Hepatocyte (in vitro differentiated cells): ENCODE data around the gene SLFN12L. TPM values are rescaled to one million over a fixed set of nuclear protein-coding genes. Genes with fewer than 3 reads are reported as not detected.

Experiments
- DNase-seq: peaks from one replicate; pipeline ENCODE4 v3.0.0-alpha.2; 2016; ENCODE audit warnings: low spot score
- H2AFZ ChIP-seq: fragments of 200-600 bp; sonication (generic); 2 replicates; pipeline ENCODE4 v1.6.0; 2016; ENCODE audit warnings: antibody characterized with exemption, mild to moderate bottlenecking
- H3K27ac ChIP-seq: fragments of 200-600 bp; sonication (generic); 2 replicates; pipeline ENCODE4 v1.5.1; 2016; ENCODE audit warnings: mild to moderate bottlenecking
- H3K27me3 ChIP-seq: fragments of 200-600 bp; sonication (generic); 2 replicates; pipeline ENCODE4 v1.6.1; 2016
- H3K36me3 ChIP-seq: fragments of 200-600 bp; sonication (generic); replicated peaks from 2 replicates; pipeline ENCODE4 v1.5.1; 2016; ENCODE audit warnings: low read depth; ENCODE audit not compliant: insufficient read depth
- H3K4me1 ChIP-seq: fragments of 200-600 bp; sonication (generic); 2 replicates; pipeline ENCODE4 v1.5.1; 2016; ENCODE audit warnings: mild to moderate bottlenecking, moderate library complexity; ENCODE audit not compliant: insufficient read depth
- H3K4me2 ChIP-seq: fragments of 200-600 bp; sonication (generic); 2 replicates; pipeline ENCODE4 v1.6.0; 2016
- H3K4me3 ChIP-seq: fragments of 200-600 bp; sonication (generic); 2 replicates; pipeline ENCODE4 v1.5.1; 2016; ENCODE audit warnings: mild to moderate bottlenecking
- H3K79me2 ChIP-seq: fragments of 200-600 bp; sonication (generic); 2 replicates; pipeline ENCODE4 v1.6.0; 2017; ENCODE audit warnings: mild to moderate bottlenecking
- H3K9me2 ChIP-seq: fragments of 200-600 bp; sonication (generic); replicated peaks from 2 replicates; pipeline ENCODE4 v1.6.0; 2017; ENCODE audit warnings: mild to moderate bottlenecking; ENCODE audit not compliant: insufficient read depth
- H3K9me3 ChIP-seq: fragments of 200-600 bp; sonication (generic); 2 replicates; pipeline ENCODE4 v1.5.1; 2016; ENCODE audit warnings: low read depth, mild to moderate bottlenecking
- H4K20me1 ChIP-seq: fragments of 200-600 bp; sonication (generic); 2 replicates; pipeline ENCODE4 v1.6.0; 2016; ENCODE audit warnings: mild to moderate bottlenecking; ENCODE audit not compliant: insufficient read depth, poor library complexity, severe bottlenecking
- EZH2 ChIP-seq: fragments of 200-600 bp; sonication (generic); IDR thresholded peaks from 2 replicates; pipeline ENCODE4 v1.6.1; 2016; ENCODE audit warnings: antibody characterized with exemption, mild to moderate bottlenecking, borderline replicate concordance
- EZH2phosphoT487 ChIP-seq: fragments of 200-600 bp; sonication (generic); IDR thresholded peaks from one replicate; pipeline ENCODE4 v1.6.1; 2018; ENCODE audit warnings: antibody characterized with exemption, mild to moderate bottlenecking, low read depth, moderate library complexity; ENCODE audit not compliant: unreplicated experiment, severe bottlenecking
- WGBS: methylation state at CpG from one replicate; pipeline ENCODE4 v1.1.6; 2016; ENCODE audit warnings: low lambda C conversion rate; ENCODE audit errors: missing lambda C conversion rate; 5-methylcytosine and 5-hydroxymethylcytosine counted together
- polyA plus RNA-seq: library from polyadenylated mRNA; unstranded; fragments of >200 nt; fragmentation: Nextera tagmentation; extraction: Ambion mirVana; gene quantifications from 2 replicates; pipeline ENCODE4 v1.2.1, GENCODE V29; 2016
- total RNA-seq: library from RNA; depleted of rRNA; stranded (reverse); fragments of >200 nt; gene quantifications from 2 replicates; pipeline ENCODE4 v1.2.3, GENCODE V29; 2014
- TF ChIP-seq, protein P1 (sequence below): fragments of 200-600 bp; sonication (generic); IDR thresholded peaks from 2 replicates; pipeline ENCODE4 v1.5.1; 2016; ENCODE audit warnings: antibody characterized with exemption, mild to moderate bottlenecking; ENCODE audit not compliant: poor library complexity

Gene SLFN12L
- total and polyA plus RNA-seq, 2 experiments from 2014 or later, result 0.03 TPM; not detected in 1

DNA sequence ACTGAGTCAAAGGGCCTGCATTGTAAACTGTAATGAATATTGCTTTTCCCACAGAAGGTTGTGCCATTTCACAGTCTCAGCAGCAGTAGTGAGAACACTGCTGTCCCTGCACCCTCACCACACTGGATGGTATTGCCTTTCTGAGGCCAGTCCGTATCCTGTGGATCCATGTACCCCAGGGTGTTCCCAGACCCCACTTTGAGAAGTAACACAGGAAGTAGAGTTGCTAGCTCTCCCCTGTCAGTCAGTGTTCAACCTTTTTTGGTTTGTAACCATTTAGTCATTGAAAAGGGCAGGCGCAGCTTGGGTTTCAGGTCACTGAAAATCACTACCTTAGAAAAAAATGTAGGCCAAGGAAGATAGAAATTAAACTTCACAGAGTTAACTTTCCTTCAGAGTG is 37.9 kb downstream of the SLFN12L start:
- H3K79me2 ChIP-seq, result no peaks in the 10 kb centered on the region
- no peaks in the 10 kb centered on the region for H3K36me3 ChIP-seq
- no peak overlapping the region for H3K4me3 ChIP-seq
- no peak overlapping the region for H3K27ac ChIP-seq
- no peak overlapping the region for H2AFZ ChIP-seq
- DNase-seq, result no peak
- H4K20me1 ChIP-seq, result no peaks in the 10 kb centered on the region
- H3K9me3 ChIP-seq, result no peaks in the 10 kb centered on the region
- no peak for TF ChIP-seq EZH2
- TF ChIP-seq EZH2phosphoT487, result no peak
- TF ChIP-seq, protein P1, sequence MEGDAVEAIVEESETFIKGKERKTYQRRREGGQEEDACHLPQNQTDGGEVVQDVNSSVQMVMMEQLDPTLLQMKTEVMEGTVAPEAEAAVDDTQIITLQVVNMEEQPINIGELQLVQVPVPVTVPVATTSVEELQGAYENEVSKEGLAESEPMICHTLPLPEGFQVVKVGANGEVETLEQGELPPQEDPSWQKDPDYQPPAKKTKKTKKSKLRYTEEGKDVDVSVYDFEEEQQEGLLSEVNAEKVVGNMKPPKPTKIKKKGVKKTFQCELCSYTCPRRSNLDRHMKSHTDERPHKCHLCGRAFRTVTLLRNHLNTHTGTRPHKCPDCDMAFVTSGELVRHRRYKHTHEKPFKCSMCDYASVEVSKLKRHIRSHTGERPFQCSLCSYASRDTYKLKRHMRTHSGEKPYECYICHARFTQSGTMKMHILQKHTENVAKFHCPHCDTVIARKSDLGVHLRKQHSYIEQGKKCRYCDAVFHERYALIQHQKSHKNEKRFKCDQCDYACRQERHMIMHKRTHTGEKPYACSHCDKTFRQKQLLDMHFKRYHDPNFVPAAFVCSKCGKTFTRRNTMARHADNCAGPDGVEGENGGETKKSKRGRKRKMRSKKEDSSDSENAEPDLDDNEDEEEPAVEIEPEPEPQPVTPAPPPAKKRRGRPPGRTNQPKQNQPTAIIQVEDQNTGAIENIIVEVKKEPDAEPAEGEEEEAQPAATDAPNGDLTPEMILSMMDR, result no peak
- H3K4me1 ChIP-seq, result no peaks in the 10 kb centered on the region
- peaks cover 67% of the 10 kb centered on the region for H3K27me3 ChIP-seq
- no peak overlapping the region for H3K4me2 ChIP-seq
- WGBS, result 73% methylated on average over 2 of the region's 2 CpGs
- H3K9me2 ChIP-seq, result no peaks in the 10 kb centered on the region

GRCh38 chr17:35498448-35499178 is 38.9 kb downstream of the SLFN12L start:
- no peaks in the 10 kb centered on the region for H4K20me1 ChIP-seq
- TF ChIP-seq, protein P1, result no peak
- TF ChIP-seq EZH2phosphoT487 (no peak), EZH2 (no peak)
- no peak overlapping the region for H3K4me3 ChIP-seq
- no peak for DNase-seq
- no peak overlapping the region for H3K27ac ChIP-seq
- H3K4me1 ChIP-seq, result no peaks in the 10 kb centered on the region
- no peaks in the 10 kb centered on the region for H3K9me3 ChIP-seq
- no peaks in the 10 kb centered on the region for H3K36me3 ChIP-seq
- H3K79me2 ChIP-seq, result no peaks in the 10 kb centered on the region
- WGBS, result 40% methylated on average over 12 of the region's 12 CpGs
- no peaks in the 10 kb centered on the region for H3K9me2 ChIP-seq
- no peak overlapping the region for H2AFZ ChIP-seq
- H3K27me3 ChIP-seq, result peaks cover 74% of the 10 kb centered on the region
- H3K4me2 ChIP-seq, result peak overlapping the region; percentile 65

DNA sequence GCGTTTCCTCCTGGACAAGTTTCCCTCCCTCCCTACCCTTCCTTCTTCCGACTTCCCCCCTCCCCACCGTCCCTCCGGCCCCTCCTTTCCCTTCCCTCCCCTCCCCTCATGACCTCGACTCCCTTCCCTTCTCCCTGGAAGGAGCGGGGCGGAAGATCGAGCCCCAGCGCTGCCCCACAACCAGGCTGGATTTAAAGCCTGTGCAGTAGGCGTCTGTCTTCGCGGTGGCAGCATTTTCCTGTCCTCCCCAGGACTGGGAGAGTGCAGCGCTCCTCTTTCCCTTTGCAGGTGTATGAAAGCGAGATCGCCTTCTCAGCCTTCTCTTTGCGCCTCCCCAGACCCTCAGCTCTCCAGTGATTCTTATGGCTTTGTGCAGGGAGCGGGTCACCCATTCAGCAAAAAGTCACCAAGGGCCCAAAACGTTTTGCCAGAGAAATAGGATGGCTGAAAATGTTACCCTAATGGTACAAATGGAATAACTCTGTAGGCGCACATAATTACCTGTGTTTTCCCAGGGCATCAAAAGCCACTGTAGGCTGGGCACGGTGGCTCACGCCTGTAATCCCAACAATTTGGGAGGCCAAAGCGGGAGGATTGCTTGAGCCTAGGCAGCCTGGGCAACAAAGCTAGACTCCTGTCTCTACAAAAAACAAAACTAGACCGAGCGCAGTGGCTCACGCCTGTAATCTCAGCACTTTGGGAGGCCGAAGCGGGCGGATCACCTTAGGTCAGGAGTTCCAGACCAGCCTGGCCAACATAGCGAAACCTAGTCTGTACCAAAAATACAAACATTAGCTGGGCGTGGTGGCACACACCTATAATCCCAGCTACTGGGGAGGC is 40.8 kb downstream of the SLFN12L start:
- Histone ChIP-seq H3K4me1 (no peaks in the 10 kb centered on the region), H2AFZ (no peak overlapping the region), H4K20me1 (no peaks in the 10 kb centered on the region), H3K9me3 (no peaks in the 10 kb centered on the region), H3K9me2 (no peaks in the 10 kb centered on the region), H3K79me2 (no peaks in the 10 kb centered on the region), H3K4me2 (no peak overlapping the region), H3K4me3 (no peak overlapping the region), H3K27ac (no peak overlapping the region), H3K27me3 (peaks cover 91% of the 10 kb centered on the region), H3K36me3 (no peaks in the 10 kb centered on the region)
- no peak for DNase-seq
- no peak for TF ChIP-seq EZH2phosphoT487
- TF ChIP-seq, protein P1, result no peak
- no peak for TF ChIP-seq EZH2
- WGBS, result 52% methylated on average over 24 of the region's 30 CpGs
